Measurements from ENCODE around the gene RIT1. TPM values are rescaled to one million over a fixed set of nuclear protein-coding genes. Genes with fewer than 3 reads are reported as not detected.
A peak's percentile ranks its signal among the peaks of the same experiment; 100 is the strongest.

Gene RIT1
- total RNA-seq, 1 experiment from 2014 or later: 21.9 TPM

- Histone ChIP-seq H3K27me3 (replicated peaks; ENCODE audit: control insufficient read depth, insufficient read depth, low read length) (no peaks in the 10 kb centered on the region), H3K4me3 (ENCODE audit: low read depth, low read length) (peak overlapping the region; percentile 99), H3K9me3 (no peaks in the 10 kb centered on the region), H3K36me3 (ENCODE audit: control insufficient read depth, insufficient read depth, low read length) (peaks cover 3% of the 10 kb centered on the region), H3K4me1 (peaks cover 6% of the 10 kb centered on the region)
- Mint-ChIP-seq H3K9me3 (ENCODE audit: unreplicated experiment) (no peaks in the 10 kb centered on the region), H3K4me1 (ENCODE audit: low read depth, unreplicated experiment) (peaks cover 6% of the 10 kb centered on the region), H3K27me3 (ENCODE audit: insufficient read depth, unreplicated experiment) (peaks cover 2% of the 10 kb centered on the region), H3K27ac (ENCODE audit: unreplicated experiment) (peak overlapping the region; percentile 95), H3K36me3 (ENCODE audit: insufficient read depth, unreplicated experiment) (peaks cover 35% of the 10 kb centered on the region), H3K4me3 (ENCODE audit: unreplicated experiment) (peak overlapping the region; percentile 93)
- TSS peak; percentile 81 for BruUV-seq (replicated peaks)
- DNase-seq: no peak
- ChIA-PET CTCF (no interaction called here), POLR2A (interaction anchor here (0.6 kb wide), 1 partner anchor 293 kb away, joined by 3 read pairs; no protein-coding TSS in a partner anchor)
- TF ChIP-seq CTCF (IDR thresholded peaks at IDR 0.05; ENCODE audit: insufficient read depth in 1 of 2, low read depth in 1 of 2, low read length in 1 of 2, severe bottlenecking in 1 of 2, unreplicated experiment in 1 of 2): no peak
- intact Hi-C loops (cut with micrococcal nuclease; ENCODE audit: unreplicated experiment): loop anchor here (10.0 kb wide), 1 partner anchor 58 kb away; the partner anchor contains the start of gene RIT1
Measured at GRCh38 chr1:155856257-155856974, 54.7 kb downstream of the RIT1 start.

- TF ChIP-seq CTCF (IDR thresholded peaks at IDR 0.05; ENCODE audit: insufficient read depth in 1 of 2, low read depth in 1 of 2, low read length in 1 of 2, severe bottlenecking in 1 of 2, unreplicated experiment in 1 of 2): no peak
- no peaks in the 10 kb centered on the region for H3K9me3 ChIP-seq
- CTCF ChIA-PET: no interaction called here
- no peak for DNase-seq
- Mint-ChIP-seq H3K9me3 (ENCODE audit: unreplicated experiment) (no peaks in the 10 kb centered on the region), H3K36me3 (ENCODE audit: insufficient read depth, unreplicated experiment) (peaks cover 75% of the 10 kb centered on the region), H3K27me3 (ENCODE audit: insufficient read depth, unreplicated experiment) (no peaks in the 10 kb centered on the region), H3K4me3 (ENCODE audit: unreplicated experiment) (no peak overlapping the region), H3K27ac (ENCODE audit: unreplicated experiment) (no peak overlapping the region), H3K4me1 (ENCODE audit: low read depth, unreplicated experiment) (no peaks in the 10 kb centered on the region)
- BruUV-seq (replicated peaks): no TSS peak
- POLR2A ChIA-PET: no interaction called here
- no peaks in the 10 kb centered on the region for H3K4me1 ChIP-seq
- H3K27me3 ChIP-seq (replicated peaks; ENCODE audit: control insufficient read depth, insufficient read depth, low read length): no peaks in the 10 kb centered on the region
- intact Hi-C loops (cut with micrococcal nuclease; ENCODE audit: unreplicated experiment): loop anchor here (10.0 kb wide), 1 partner anchor 64 kb away; the partner anchor contains the start of gene RIT1
- no peak overlapping the region for H3K4me3 ChIP-seq (ENCODE audit: low read depth, low read length)
- H3K36me3 ChIP-seq (ENCODE audit: control insufficient read depth, insufficient read depth, low read length): peaks cover 5% of the 10 kb centered on the region
Measured at GRCh38 chr1:155850345-155850744, 60.8 kb downstream of the RIT1 start.

- POLR2A ChIA-PET: no interaction called here
Measured at GRCh38 chr1:155847823-155848529, 63.2 kb downstream of the RIT1 start.

More at GRCh38 chr1:155847823-155848529, 63.2 kb downstream of the RIT1 start:
- Histone ChIP-seq H3K4me3 (ENCODE audit: low read depth, low read length) (no peak overlapping the region), H3K36me3 (ENCODE audit: control insufficient read depth, insufficient read depth, low read length) (peaks cover 2% of the 10 kb centered on the region; the same call in 1 of the 2 replicates), H3K9me3 (no peaks in the 10 kb centered on the region), H3K4me1 (no peaks in the 10 kb centered on the region), H3K27me3 (replicated peaks; ENCODE audit: control insufficient read depth, insufficient read depth, low read length) (no peaks in the 10 kb centered on the region)
- CTCF ChIA-PET: no interaction called here
- no peak overlapping the region for H3K27ac Mint-ChIP-seq (ENCODE audit: unreplicated experiment)
- H3K4me1 Mint-ChIP-seq (ENCODE audit: low read depth, unreplicated experiment): no peaks in the 10 kb centered on the region
- no peaks in the 10 kb centered on the region for H3K9me3 Mint-ChIP-seq (ENCODE audit: unreplicated experiment)
- intact Hi-C loops (cut with micrococcal nuclease; ENCODE audit: unreplicated experiment): no loop called here
- H3K4me3 Mint-ChIP-seq (ENCODE audit: unreplicated experiment): no peak overlapping the region
- BruUV-seq (replicated peaks): no TSS peak
- H3K27me3 Mint-ChIP-seq (ENCODE audit: insufficient read depth, unreplicated experiment): no peaks in the 10 kb centered on the region
- no peak for TF ChIP-seq CTCF (IDR thresholded peaks at IDR 0.05; ENCODE audit: insufficient read depth in 1 of 2, low read depth in 1 of 2, low read length in 1 of 2, severe bottlenecking in 1 of 2, unreplicated experiment in 1 of 2)
- peaks cover 75% of the 10 kb centered on the region for H3K36me3 Mint-ChIP-seq (ENCODE audit: insufficient read depth, unreplicated experiment)
- DNase-seq: no peak

Small RNA genes within 50 kb of the gene (microRNA-seq; reads per million reads assigned to microRNA genes)
- 0.56 reads per million for gene MIR6738

Other genes starting within 250 kb of the RIT1 start
- gene YY1AP1, start 222.6 kb downstream of the RIT1 start, total RNA-seq (2022): 61.1 and 63.0 TPM in 2 replicates
- 165 and 185 TPM in 2 replicates for gene DAP3, start 222.3 kb downstream of the RIT1 start, total RNA-seq (2022)
- 43.7 and 47.3 TPM in 2 replicates for gene GON4L, start 54.1 kb downstream of the RIT1 start, total RNA-seq (2022)
- 0.05 TPM in 1 of 2 replicates, not detected in the other for gene SYT11, start 51.8 kb downstream of the RIT1 start, total RNA-seq (2022)
- 68.5 and 72.9 TPM in 2 replicates for gene KHDC4, start 23.1 kb upstream of the RIT1 start, total RNA-seq (2022)
- gene RXFP4, start 30.3 kb upstream of the RIT1 start, total RNA-seq (2022): not detected in 2 replicates
- gene ARHGEF2, start 67.2 kb upstream of the RIT1 start, total RNA-seq (2022): 46.9 and 60.3 TPM in 2 replicates
- 198 and 203 TPM in 2 replicates for gene SSR2, start 109.6 kb upstream of the RIT1 start, total RNA-seq (2022)
- gene UBQLN4, start 142.4 kb upstream of the RIT1 start, total RNA-seq (2022): 60.9 and 65.5 TPM in 2 replicates
- gene LAMTOR2, start 143.4 kb upstream of the RIT1 start, total RNA-seq (2022): 49.4 and 49.5 TPM in 2 replicates
- gene RAB25, start 149.8 kb upstream of the RIT1 start, total RNA-seq (2022): 138 and 141 TPM in 2 replicates
- gene MEX3A, start 171.1 kb upstream of the RIT1 start, total RNA-seq (2022): 8.9 and 12.2 TPM in 2 replicates
- 112 and 113 TPM in 2 replicates for gene LMNA, start 203.4 kb upstream of the RIT1 start, total RNA-seq (2022)
- gene SEMA4A, start 242.2 kb upstream of the RIT1 start, total RNA-seq (2022): 0.52 and 1.3 TPM in 2 replicates